Parathyroid adenoma (tissue), 2 donors: ENCODE data around the gene LACTB.

Experiments
- H2AFZ ChIP-seq: fragments of 300-600 bp; sonication (generic); one replicate; pipeline ENCODE4 v1.7.0; 2017; ENCODE audit warnings: antibody characterized with exemption, mild to moderate bottlenecking
- H3K27ac ChIP-seq: fragments of 300-600 bp; sonication (generic); one replicate; pipeline ENCODE4 v1.7.0; 2017
- H3K27me3 ChIP-seq: fragments of 300-600 bp; sonication (generic); one replicate; pipeline ENCODE4 v1.7.0; 2017; ENCODE audit warnings: low read length; ENCODE audit not compliant: control insufficient read depth, insufficient read depth
- H3K36me3 ChIP-seq: fragments of 300-600 bp; sonication (generic); one replicate; pipeline ENCODE4 v1.7.0; 2017; ENCODE audit warnings: low read length; ENCODE audit not compliant: control insufficient read depth, insufficient read depth
- H3K4me1 ChIP-seq: fragments of 300-600 bp; sonication (generic); one replicate; pipeline ENCODE4 v1.7.0; 2017; ENCODE audit warnings: control low read depth
- H3K4me2 ChIP-seq: fragments of 300-600 bp; sonication (generic); one replicate; pipeline ENCODE4 v1.7.0; 2017; ENCODE audit warnings: low read length
- H3K4me3 ChIP-seq: fragments of 300-600 bp; sonication (generic); one replicate; pipeline ENCODE4 v1.7.0; 2017; ENCODE audit warnings: low read depth, low read length
- H3K79me2 ChIP-seq: fragments of 300-600 bp; sonication (generic); one replicate; pipeline ENCODE4 v1.7.0; 2017; ENCODE audit warnings: control low read depth
- H3K9ac ChIP-seq: fragments of 300-600 bp; sonication (generic); one replicate; pipeline ENCODE4 v1.7.0; 2017; ENCODE audit warnings: mild to moderate bottlenecking
- H3K9me3 ChIP-seq: fragments of 300-600 bp; sonication (generic); one replicate; pipeline ENCODE4 v1.7.0; 2017; ENCODE audit warnings: low read length; ENCODE audit not compliant: control insufficient read depth
- TF ChIP-seq, protein P1 (sequence below): fragments of 300-600 bp; sonication (generic); IDR thresholded peaks from one replicate; pipeline ENCODE4 v1.7.0; 2017; ENCODE audit warnings: antibody characterized with exemption, mild to moderate bottlenecking
- donor health status: primary hyperparathyroidism.

The LACTB gene

GRCh38 chr15:63163217-63163616 is 41.6 kb downstream of the LACTB start:
- Histone ChIP-seq H3K27ac (no peak overlapping the region), H3K4me2 (no peak overlapping the region), H3K79me2 (no peaks in the 10 kb centered on the region), H3K27me3 (no peaks in the 10 kb centered on the region), H2AFZ (no peak overlapping the region), H3K4me3 (no peak overlapping the region), H3K9ac (no peak overlapping the region), H3K9me3 (no peaks in the 10 kb centered on the region), H3K36me3 (no peaks in the 10 kb centered on the region), H3K4me1 (no peaks in the 10 kb centered on the region)
- TF ChIP-seq, protein P1, sequence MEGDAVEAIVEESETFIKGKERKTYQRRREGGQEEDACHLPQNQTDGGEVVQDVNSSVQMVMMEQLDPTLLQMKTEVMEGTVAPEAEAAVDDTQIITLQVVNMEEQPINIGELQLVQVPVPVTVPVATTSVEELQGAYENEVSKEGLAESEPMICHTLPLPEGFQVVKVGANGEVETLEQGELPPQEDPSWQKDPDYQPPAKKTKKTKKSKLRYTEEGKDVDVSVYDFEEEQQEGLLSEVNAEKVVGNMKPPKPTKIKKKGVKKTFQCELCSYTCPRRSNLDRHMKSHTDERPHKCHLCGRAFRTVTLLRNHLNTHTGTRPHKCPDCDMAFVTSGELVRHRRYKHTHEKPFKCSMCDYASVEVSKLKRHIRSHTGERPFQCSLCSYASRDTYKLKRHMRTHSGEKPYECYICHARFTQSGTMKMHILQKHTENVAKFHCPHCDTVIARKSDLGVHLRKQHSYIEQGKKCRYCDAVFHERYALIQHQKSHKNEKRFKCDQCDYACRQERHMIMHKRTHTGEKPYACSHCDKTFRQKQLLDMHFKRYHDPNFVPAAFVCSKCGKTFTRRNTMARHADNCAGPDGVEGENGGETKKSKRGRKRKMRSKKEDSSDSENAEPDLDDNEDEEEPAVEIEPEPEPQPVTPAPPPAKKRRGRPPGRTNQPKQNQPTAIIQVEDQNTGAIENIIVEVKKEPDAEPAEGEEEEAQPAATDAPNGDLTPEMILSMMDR = no peak

DNA sequence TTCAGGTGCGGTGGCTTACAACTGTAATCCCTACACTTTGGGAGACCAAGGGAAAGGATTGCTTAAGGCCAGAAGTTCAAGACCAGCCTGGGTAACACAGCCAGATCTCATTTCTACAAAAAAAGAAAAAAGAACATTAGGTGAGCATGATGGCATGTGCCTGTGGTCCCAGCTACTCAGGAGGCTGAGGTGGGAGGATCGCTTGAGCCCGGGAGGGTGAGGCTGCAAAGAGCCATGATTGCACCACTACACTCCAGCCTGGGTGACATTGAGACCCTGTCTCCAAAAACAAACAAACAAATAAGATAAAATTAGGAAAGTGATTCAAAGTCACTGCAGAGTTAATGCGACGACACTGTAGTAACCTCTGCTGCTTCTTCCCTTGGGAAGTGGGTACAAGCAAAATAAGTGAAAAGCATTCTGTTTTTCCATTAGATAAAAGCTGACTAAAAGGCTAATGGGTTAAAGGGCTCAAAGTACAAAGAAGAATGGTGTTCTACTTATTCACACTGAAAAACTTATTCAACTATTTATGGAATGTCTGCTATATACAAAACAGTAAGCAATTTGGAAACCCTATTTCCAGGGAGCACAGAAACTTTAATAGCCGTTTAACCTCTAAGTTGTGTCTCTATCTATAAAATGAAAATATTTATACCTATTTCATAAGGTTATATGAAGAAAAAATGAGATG is 43.7 kb downstream of the LACTB start:
- Histone ChIP-seq H3K4me3 (no peak overlapping the region), H3K9me3 (no peaks in the 10 kb centered on the region), H3K9ac (no peak overlapping the region), H3K27me3 (no peaks in the 10 kb centered on the region), H3K27ac (no peak overlapping the region), H3K79me2 (no peaks in the 10 kb centered on the region), H3K4me1 (no peaks in the 10 kb centered on the region), H3K36me3 (no peaks in the 10 kb centered on the region), H3K4me2 (no peak overlapping the region), H2AFZ (no peak overlapping the region)
- TF ChIP-seq, protein P1 = no peak

- no peak overlapping the region for H3K27ac ChIP-seq
- TF ChIP-seq, protein P1 = no peak
- H3K36me3 ChIP-seq = no peaks in the 10 kb centered on the region
- no peaks in the 10 kb centered on the region for H3K4me1 ChIP-seq
- H3K4me3 ChIP-seq = no peak overlapping the region
- no peak overlapping the region for H2AFZ ChIP-seq
- H3K4me2 ChIP-seq = no peak overlapping the region
- H3K79me2 ChIP-seq = no peaks in the 10 kb centered on the region
- no peaks in the 10 kb centered on the region for H3K27me3 ChIP-seq
- H3K9me3 ChIP-seq = no peaks in the 10 kb centered on the region
- no peak overlapping the region for H3K9ac ChIP-seq
Observed at GRCh38 chr15:63166219-63166618, 44.6 kb downstream of the LACTB start.

DNA sequence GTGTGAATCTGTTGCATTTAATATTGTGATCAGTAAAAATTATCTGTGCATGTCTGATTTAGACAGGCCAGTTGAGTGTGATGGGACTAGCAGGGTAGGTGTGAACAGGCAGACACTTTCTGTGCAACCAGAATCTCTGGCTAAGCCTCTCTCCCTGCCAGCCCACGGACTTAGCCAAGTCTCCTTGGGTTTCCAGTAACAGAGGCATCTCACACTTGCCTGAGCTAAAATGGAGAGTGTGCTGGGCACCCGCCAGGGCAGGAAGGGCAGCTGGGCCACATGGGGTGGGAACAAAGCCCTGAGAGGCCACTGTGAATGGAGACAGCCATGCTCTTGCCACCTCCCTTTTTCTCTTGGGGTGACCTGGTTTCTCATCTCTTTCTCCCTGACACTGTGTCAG is 48.1 kb downstream of the LACTB start:
- no peaks in the 10 kb centered on the region for H3K79me2 ChIP-seq
- H3K36me3 ChIP-seq = no peaks in the 10 kb centered on the region
- no peak overlapping the region for H3K27ac ChIP-seq
- H3K9ac ChIP-seq = no peak overlapping the region
- H3K9me3 ChIP-seq = no peaks in the 10 kb centered on the region
- no peak overlapping the region for H3K4me3 ChIP-seq
- TF ChIP-seq, protein P1 = no peak
- no peak overlapping the region for H3K4me2 ChIP-seq
- no peak overlapping the region for H2AFZ ChIP-seq
- no peaks in the 10 kb centered on the region for H3K27me3 ChIP-seq
- no peaks in the 10 kb centered on the region for H3K4me1 ChIP-seq

- no peak overlapping the region for H3K4me3 ChIP-seq
- H3K9ac ChIP-seq = no peak overlapping the region
- H3K9me3 ChIP-seq = no peaks in the 10 kb centered on the region
- no peak overlapping the region for H2AFZ ChIP-seq
- H3K27me3 ChIP-seq = no peaks in the 10 kb centered on the region
- no peak overlapping the region for H3K4me2 ChIP-seq
- no peaks in the 10 kb centered on the region for H3K36me3 ChIP-seq
- TF ChIP-seq, protein P1 = no peak
- H3K79me2 ChIP-seq = no peaks in the 10 kb centered on the region
- no peak overlapping the region for H3K27ac ChIP-seq
- no peaks in the 10 kb centered on the region for H3K4me1 ChIP-seq
Observed at GRCh38 chr15:63172376-63172775, 50.7 kb downstream of the LACTB start.
